HG03558 (cell line): ENCODE results near the gene CAVIN1.
"Not testable (repeated sequence)": the region's sequence is repeated elsewhere in the genome, so short reads cannot be mapped to it uniquely, and the experiment has no call there.

Experiments
- ATAC-seq: cut with Tn5 transposase; IDR thresholded peaks from one replicate; pipeline ENCODE4 v1.9.1; 2021; ENCODE audit warnings: moderate number of reproducible peaks; ENCODE audit not compliant: unreplicated experiment; ENCODE audit errors: extremely low read depth

Gene CAVIN1

GRCh38 chr17:42386777-42387657, 36.0 kb downstream of the CAVIN1 start:
- no peak for ATAC-seq

DNA sequence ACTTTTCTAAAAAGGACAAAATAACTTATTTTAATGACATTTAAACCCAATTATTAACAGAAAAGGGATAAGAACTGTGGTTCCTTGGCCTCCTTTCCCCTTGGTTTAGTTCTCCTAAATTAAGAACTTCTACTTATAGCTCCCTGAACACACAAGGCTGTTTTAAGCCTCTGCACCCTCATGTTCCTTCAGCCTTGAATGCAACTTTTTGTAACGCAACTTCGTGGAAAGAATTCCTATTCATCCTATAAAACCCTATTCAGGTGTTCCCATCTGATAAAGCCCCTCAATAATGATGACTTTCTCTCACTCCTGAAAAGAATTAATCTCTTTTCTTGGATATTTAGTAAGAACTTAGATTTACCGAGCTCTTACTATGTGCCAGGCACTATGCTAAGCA, 41.2 kb downstream of the CAVIN1 start:
- ATAC-seq: no peak

GRCh38 chr17:42380935-42381334, 42.1 kb downstream of the CAVIN1 start:
- no peak for ATAC-seq

GRCh38 chr17:42378959-42379594, 44.0 kb downstream of the CAVIN1 start:
- ATAC-seq: no peak

DNA sequence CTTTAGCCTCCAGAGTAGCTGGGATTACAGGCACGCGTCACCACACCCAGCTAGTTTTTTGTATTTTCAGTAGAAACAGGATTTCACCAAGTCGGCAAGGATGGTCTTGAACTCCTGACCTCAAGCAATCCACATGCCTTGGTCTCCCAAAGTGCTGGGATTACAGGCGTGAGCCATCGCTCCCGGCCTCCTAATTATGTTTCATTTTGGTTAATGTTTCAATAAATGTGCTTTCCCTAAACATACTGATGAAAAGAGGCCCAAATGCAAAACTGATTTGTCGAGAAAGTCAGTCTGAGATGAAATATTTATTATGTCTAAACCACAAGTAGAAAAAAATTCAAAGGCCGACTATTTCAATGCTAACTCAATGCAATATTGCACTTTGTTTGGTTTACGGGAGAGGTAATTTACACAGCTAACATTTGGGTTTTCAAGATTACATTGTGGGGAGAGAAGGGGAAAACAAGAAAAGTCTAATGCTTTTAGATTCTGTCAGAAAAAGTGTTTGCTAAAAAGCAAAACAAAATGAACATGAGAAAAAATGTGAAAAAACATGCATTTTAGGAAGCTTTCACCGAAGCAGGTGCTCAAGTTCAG, 44.6 kb downstream of the CAVIN1 start:
- no peak for ATAC-seq

DNA sequence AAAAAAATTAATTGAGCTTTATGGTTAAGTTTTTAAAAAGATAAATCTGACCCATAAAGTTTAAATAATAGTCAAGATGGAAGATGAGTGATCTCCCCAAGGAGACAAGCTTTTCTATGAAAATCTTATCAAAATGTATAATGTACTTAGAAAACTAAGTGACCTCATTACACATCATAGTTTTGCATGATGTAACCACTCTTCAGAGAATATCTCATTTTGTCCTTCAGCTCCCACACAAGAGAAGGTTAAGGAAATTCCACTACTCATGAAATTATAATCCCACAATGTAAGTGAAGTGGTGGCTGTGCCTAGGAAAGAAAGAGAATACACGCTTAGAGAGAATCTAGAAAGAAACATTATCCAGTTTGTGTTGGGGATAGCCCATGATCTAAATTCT, 49.2 kb downstream of the CAVIN1 start:
- ATAC-seq: no peak

DNA sequence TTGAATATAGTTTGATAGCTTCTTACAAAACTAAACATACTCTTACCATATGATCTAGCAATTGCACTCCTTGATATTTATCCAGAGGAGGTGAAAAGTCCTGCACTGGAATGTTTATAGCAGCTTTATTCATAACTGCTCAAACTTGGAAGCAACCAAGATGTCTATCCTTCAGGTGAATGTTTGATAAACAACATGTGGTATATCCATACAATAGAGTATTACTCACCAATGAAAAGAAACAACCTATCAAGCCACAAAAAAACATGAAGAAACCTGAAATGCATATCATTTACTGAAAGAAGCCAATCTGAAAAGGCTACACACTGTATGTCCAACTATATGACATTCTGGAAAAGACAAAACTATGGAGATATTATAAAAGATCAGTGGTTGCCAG, 50.9 kb downstream of the CAVIN1 start:
- no peak for ATAC-seq

GRCh38 chr17:42368797-42369561, 54.1 kb downstream of the CAVIN1 start:
- not testable (repeated sequence) for ATAC-seq

DNA sequence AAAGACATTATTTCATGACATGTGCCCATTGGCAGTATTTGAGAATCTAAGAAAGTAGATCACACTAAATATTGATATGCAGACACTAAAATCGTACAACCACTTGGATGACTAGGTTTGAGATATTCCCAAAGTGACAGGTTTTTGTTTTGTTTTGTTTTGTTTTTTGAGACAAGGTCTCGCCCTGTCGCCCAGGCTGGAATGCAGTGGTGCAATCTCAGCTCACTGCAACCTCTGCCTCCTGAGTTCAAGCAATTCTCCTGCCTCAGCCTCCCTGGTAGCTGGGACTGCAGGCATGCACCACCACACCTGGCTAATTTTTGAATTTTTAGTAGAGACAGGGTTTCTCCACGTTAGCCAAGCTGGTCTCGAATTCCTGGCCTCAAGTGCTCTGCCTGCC, 54.7 kb downstream of the CAVIN1 start:
- not testable (repeated sequence) for ATAC-seq

GRCh38 chr17:42366176-42367023, 56.7 kb downstream of the CAVIN1 start:
- ATAC-seq: not testable (repeated sequence)

GRCh38 chr17:42365136-42365535, 57.9 kb downstream of the CAVIN1 start:
- no peak for ATAC-seq

- ATAC-seq: no peak
These were observed 59.1 kb downstream of the CAVIN1 start for GRCh38 chr17:42363767-42364585.

DNA sequence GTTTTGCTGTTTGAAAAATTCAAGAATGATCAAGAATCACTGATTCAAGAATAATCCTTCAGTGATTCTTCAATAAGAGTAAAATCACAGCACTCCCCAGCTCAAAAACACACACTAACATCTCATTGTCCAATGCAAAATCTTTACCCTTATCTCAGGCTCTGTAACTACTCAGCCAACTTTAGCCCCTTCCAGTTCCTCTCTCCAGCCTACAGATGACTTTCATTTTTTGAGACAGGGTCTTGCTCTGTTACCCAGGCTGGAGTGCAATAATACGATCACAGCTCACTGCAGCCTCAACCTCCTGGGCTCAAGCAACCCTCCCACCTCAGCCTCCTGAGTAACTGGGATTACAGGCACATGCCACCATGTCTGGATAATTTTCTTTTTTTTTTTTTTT, 59.8 kb downstream of the CAVIN1 start:
- ATAC-seq: no peak

DNA sequence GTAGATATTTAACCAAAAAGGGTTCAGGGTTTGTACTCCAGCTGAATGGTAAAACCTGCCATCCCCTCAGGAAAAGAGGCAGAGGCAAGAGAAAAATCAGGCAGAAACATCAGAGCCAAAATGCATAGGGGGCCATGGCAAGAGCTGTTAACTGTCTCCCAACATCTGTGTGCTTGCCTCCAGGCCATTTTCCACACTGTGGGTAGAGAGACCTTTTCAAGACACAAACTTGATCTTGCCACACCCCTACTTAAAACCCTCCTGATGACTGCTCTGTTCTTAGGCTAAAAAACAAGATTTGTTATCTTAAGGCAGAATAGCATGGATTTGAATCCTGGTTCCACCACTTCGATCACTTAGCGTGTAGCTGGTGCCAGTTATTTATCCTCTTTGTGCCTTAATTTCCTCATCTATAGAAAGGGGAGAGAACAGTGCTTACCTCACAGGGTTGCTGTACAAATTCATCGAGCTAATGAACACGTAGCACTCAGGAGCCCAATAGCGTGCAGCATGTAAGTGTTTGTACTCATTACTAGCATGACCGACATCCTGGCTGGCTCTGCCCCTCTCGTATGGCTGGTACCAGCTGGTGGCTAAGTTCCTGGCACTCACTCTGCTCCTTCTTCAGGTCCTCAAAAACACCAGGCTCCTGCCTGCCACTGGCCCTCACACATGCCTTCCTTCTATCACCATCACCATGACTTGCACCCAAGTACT, 60.7 kb downstream of the CAVIN1 start:
- no peak for ATAC-seq

DNA sequence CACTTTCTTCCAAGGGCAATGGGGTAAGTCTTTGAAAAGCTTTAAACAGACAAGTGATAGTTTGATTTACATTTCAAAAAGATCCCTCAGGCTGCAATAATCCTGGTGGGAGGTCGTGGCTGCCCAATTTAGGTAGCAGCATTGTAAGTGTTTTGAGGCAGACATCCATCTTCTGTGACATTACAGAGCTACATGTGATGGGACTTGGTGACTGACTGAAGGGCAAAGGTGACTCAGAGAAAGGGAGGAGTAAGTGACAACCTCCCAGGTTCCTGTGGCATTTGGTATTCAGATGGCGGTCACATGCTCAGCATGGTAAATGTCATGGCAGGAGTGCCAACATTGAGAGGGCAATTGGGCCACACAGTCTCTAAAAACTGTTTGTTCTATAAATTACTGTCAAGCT, 61.3 kb downstream of the CAVIN1 start:
- ATAC-seq: no peak

DNA sequence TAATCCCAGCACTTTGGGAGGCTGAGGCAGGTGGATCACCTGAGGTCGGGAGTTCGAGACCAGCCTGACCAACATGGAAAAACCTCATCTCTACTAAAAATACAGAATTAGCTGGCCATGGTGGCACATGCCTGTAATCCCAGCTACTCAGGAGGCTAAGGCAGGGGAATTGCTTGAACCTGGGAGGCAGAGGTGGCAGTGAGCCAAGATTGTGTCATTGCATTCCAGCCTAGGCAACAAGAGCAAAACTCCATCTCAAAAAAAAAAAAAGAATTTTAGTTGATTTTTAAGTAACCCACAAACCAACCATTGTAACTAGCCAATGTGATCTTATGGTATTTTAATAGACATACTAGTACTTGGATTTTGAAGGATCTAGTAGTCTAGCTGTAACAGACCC, 62.7 kb downstream of the CAVIN1 start:
- not testable (repeated sequence) for ATAC-seq

GRCh38 chr17:42359133-42359532, 63.9 kb downstream of the CAVIN1 start:
- ATAC-seq: no peak

DNA sequence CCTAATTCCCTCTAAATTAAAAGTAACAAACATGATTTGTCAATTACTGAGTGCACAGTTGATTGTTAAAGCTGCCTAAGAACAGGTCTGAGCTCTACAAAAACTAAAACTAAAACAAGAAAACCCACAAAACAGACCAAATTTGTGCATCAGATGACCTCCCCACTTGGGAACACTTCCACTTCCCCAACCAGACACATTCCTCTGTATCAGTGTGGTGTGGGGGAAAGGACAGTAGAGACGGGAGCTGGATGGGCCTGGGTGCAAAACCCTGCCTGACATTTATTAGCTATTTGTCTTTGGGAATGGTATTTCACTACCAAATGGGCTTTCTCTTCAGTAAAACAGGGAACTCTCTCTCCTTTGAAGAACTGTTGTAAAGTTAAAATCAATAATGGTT, 64.6 kb downstream of the CAVIN1 start:
- no peak for ATAC-seq
